CD4-positive, alpha-beta T cell (primary cell): Measurements from ENCODE around the gene TUBB6. TPM values are rescaled to one million over a fixed set of nuclear protein-coding genes. Genes with fewer than 3 reads are reported as not detected.

Source experiments
- ATAC-seq: fragments of 200-7000 bp; cut with Tn5 transposase; one replicate; pipeline ENCODE4 v1.10.0; 2022; ENCODE audit warnings: mild to moderate bottlenecking; ENCODE audit not compliant: poor library complexity
- CTCF ChIA-PET: fragments of 350-600 bp; sonication (Branson Sonifier 250); formaldehyde crosslinking; loops from one replicate; lab custom pipeline; 2021; ENCODE audit warnings: antibody characterized with exemption, inconsistent platforms; lab: Charles Lee
- POLR2A ChIA-PET: fragments of 350-600 bp; sonication (Branson Sonifier 250); formaldehyde crosslinking; loops from one replicate; lab custom pipeline; 2021; ENCODE audit warnings: antibody characterized with exemption, inconsistent platforms; lab: Charles Lee
- DNase-seq, 14 experiments: peaks; one replicate each; pipeline ENCODE4 v3.0.0-alpha.2; 2013 to 2020; ENCODE audit warnings: mixed read lengths in 2 of 14
- H3K27ac ChIP-seq, 2 donors: one replicate each; pipeline versions ENCODE4 v1.5.1 to v1.7.0; 2013; ENCODE audit warnings: low read length in 2 of 2, low read depth in 1 of 2, mild to moderate bottlenecking in 1 of 2
- H3K27me3 ChIP-seq, 2 experiments: 1 replicate in 1 of 2; 2 replicates in 1 of 2; pipeline versions ENCODE4 v1.6.1 to v1.7.0; 2013; ENCODE audit warnings: low read length in 2 of 2, control low read depth in 1 of 2, mild to moderate bottlenecking in 1 of 2, moderate library complexity in 1 of 2; ENCODE audit not compliant: insufficient read depth in 2 of 2, control insufficient read depth in 1 of 2
- H3K36me3 ChIP-seq: one replicate; pipeline ENCODE4 v1.6.1; 2013; ENCODE audit warnings: low read length, control low read depth; ENCODE audit not compliant: insufficient read depth
- H3K4me1 ChIP-seq: one replicate; pipeline ENCODE4 v1.6.1; 2013; ENCODE audit warnings: low read length, control low read depth; ENCODE audit not compliant: insufficient read depth
- H3K4me3 ChIP-seq: one replicate; pipeline ENCODE4 v1.5.1; 2013; ENCODE audit warnings: mild to moderate bottlenecking, low read length, moderate library complexity
- H3K9me3 ChIP-seq, 2 experiments: 1 replicate in 1 of 2; 2 replicates in 1 of 2; pipeline versions ENCODE4 v1.6.1 to v1.7.0; 2013; ENCODE audit warnings: low read length in 2 of 2, mild to moderate bottlenecking in 2 of 2, control low read depth in 1 of 2, moderate library complexity in 1 of 2; ENCODE audit not compliant: control insufficient read depth in 1 of 2, insufficient read depth in 1 of 2
- H3K27ac Mint-ChIP-seq: one replicate; pipeline ENCODE4 v1.8.0; 2020; ENCODE audit warnings: mixed read lengths
- H3K27me3 Mint-ChIP-seq: one replicate; pipeline ENCODE4 v1.8.0; 2021; ENCODE audit warnings: mixed read lengths
- H3K36me3 Mint-ChIP-seq: one replicate; pipeline ENCODE4 v1.8.0; 2021; ENCODE audit warnings: low read depth, mixed read lengths
- H3K4me1 Mint-ChIP-seq: one replicate; pipeline ENCODE4 v1.8.0; 2021; ENCODE audit warnings: low read depth, mixed read lengths
- H3K4me3 Mint-ChIP-seq: one replicate; pipeline ENCODE4 v1.8.0; 2020; ENCODE audit warnings: mild to moderate bottlenecking, mixed read lengths
- H3K9me3 Mint-ChIP-seq: one replicate; pipeline ENCODE4 v1.8.0; 2020; ENCODE audit warnings: mixed read lengths
- intact Hi-C, 2 experiments: fragments of 100-400 bp; cut with DNase I in 1 of 2; cut with micrococcal nuclease in 1 of 2; formaldehyde crosslinking; loops; one replicate each; pipeline versions ENCODE4 v1.15.1 to v1.9.0; 2023 to 2025; cut with DNase I, micrococcal nuclease
- total RNA-seq, 174 experiments: library from RNA in 2 of 174; stranded (reverse) in 2 of 174; gene quantifications; one replicate each; pipeline ENCODE4 v1.2.3 and lab custom pipeline; 2021 to 2026
- TF ChIP-seq, protein P1 (sequence below): fragments of 200-600 bp; IDR thresholded peaks from one replicate; pipeline ENCODE4 v1.8.0; 2022; ENCODE audit warnings: antibody characterized with exemption, mild to moderate bottlenecking

TUBB6 gene
- total RNA-seq, 2 experiments from 2014 or later: 0.88 to 0.98 TPM

GRCh38 chr18:12318857-12319256 is 10.8 kb downstream of the TUBB6 start:
- no peaks in the 10 kb centered on the region for H3K27me3 ChIP-seq
- no peak overlapping the region for H3K4me3 Mint-ChIP-seq
- CTCF ChIA-PET: interaction anchor here (1.2 kb wide), 1 partner anchor 10 kb away, joined by 3 read pairs; no protein-coding TSS in a partner anchor
- no peaks in the 10 kb centered on the region for H3K9me3 Mint-ChIP-seq
- no peak overlapping the region for H3K4me3 ChIP-seq
- TF ChIP-seq, protein P1, sequence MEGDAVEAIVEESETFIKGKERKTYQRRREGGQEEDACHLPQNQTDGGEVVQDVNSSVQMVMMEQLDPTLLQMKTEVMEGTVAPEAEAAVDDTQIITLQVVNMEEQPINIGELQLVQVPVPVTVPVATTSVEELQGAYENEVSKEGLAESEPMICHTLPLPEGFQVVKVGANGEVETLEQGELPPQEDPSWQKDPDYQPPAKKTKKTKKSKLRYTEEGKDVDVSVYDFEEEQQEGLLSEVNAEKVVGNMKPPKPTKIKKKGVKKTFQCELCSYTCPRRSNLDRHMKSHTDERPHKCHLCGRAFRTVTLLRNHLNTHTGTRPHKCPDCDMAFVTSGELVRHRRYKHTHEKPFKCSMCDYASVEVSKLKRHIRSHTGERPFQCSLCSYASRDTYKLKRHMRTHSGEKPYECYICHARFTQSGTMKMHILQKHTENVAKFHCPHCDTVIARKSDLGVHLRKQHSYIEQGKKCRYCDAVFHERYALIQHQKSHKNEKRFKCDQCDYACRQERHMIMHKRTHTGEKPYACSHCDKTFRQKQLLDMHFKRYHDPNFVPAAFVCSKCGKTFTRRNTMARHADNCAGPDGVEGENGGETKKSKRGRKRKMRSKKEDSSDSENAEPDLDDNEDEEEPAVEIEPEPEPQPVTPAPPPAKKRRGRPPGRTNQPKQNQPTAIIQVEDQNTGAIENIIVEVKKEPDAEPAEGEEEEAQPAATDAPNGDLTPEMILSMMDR: no peak
- intact Hi-C loops: no loop called here
- DNase-seq (no peak), ATAC-seq (no peak)
- POLR2A ChIA-PET: no interaction called here
- H3K27ac ChIP-seq: no peak overlapping the region
- no peaks in the 10 kb centered on the region for H3K36me3 ChIP-seq
- H3K36me3 Mint-ChIP-seq: peaks cover 11% of the 10 kb centered on the region
- H3K9me3 ChIP-seq: no peaks in the 10 kb centered on the region
- H3K27me3 Mint-ChIP-seq: no peaks in the 10 kb centered on the region
- no peaks in the 10 kb centered on the region for H3K4me1 Mint-ChIP-seq
- H3K27ac Mint-ChIP-seq: no peak overlapping the region
- no peaks in the 10 kb centered on the region for H3K4me1 ChIP-seq

- DNase-seq (no peak), ATAC-seq (no peak)
- H3K27me3 Mint-ChIP-seq: no peaks in the 10 kb centered on the region
- no peak overlapping the region for H3K27ac Mint-ChIP-seq
- Histone ChIP-seq H3K4me3 (no peak overlapping the region), H3K4me1 (no peaks in the 10 kb centered on the region), H3K27ac (no peak overlapping the region), H3K27me3 (no peaks in the 10 kb centered on the region), H3K9me3 (peaks cover 0 to 9% of the 10 kb centered on the region in 2 experiments), H3K36me3 (peaks cover 15% of the 10 kb centered on the region)
- H3K4me1 Mint-ChIP-seq: no peaks in the 10 kb centered on the region
- POLR2A ChIA-PET: no interaction called here
- CTCF ChIA-PET: interaction anchor here (0.6 kb wide), 1 partner anchor 1411 kb away, joined by 6 read pairs; no protein-coding TSS in a partner anchor
- TF ChIP-seq, protein P1: no peak
- intact Hi-C loops: no loop called here
- peaks cover 18% of the 10 kb centered on the region for H3K36me3 Mint-ChIP-seq
- no peaks in the 10 kb centered on the region for H3K9me3 Mint-ChIP-seq
- no peak overlapping the region for H3K4me3 Mint-ChIP-seq
Observed at GRCh38 chr18:12321333-12321732, 13.3 kb downstream of the TUBB6 start.

DNA sequence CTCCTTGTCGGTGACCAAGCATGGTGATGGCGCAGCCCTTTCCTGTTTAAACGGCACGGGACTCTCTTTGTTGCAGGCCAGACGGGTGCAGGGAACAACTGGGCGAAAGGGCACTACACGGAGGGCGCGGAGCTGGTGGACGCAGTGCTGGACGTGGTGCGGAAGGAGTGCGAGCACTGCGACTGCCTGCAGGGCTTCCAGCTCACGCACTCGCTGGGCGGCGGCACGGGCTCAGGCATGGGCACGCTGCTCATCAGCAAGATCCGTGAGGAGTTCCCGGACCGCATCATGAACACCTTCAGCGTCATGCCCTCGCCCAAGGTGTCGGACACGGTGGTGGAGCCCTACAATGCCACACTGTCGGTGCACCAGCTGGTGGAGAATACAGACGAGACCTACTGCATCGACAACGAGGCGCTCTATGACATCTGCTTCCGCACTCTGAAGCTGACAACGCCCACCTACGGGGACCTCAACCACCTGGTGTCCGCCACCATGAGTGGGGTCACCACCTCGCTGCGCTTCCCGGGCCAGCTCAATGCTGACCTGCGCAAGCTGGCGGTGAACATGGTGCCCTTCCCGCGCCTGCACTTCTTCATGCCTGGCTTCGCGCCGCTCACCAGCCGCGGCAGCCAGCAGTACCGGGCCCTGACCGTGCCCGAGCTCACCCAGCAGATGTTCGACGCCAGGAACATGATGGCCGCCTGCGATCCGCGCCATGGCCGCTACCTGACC is 17.1 kb downstream of the TUBB6 start:
- Mint-ChIP-seq H3K27me3 (no peaks in the 10 kb centered on the region), H3K36me3 (peaks cover 55% of the 10 kb centered on the region), H3K4me1 (no peaks in the 10 kb centered on the region), H3K9me3 (no peaks in the 10 kb centered on the region), H3K27ac (no peak overlapping the region), H3K4me3 (no peak overlapping the region)
- ATAC-seq (no peak), DNase-seq (no peak)
- TF ChIP-seq, protein P1: no peak
- no peaks in the 10 kb centered on the region for H3K27me3 ChIP-seq
- H3K4me3 ChIP-seq: no peak overlapping the region
- ChIA-PET CTCF (no interaction called here), POLR2A (no interaction called here)
- peaks cover 4% of the 10 kb centered on the region for H3K4me1 ChIP-seq
- no peak overlapping the region for H3K27ac ChIP-seq
- intact Hi-C loops: loop anchor here in 1 of 2 experiments (5.0 kb wide), 1 partner anchor 607 kb away; no protein-coding TSS in a partner anchor
- peaks cover 43% of the 10 kb centered on the region for H3K36me3 ChIP-seq
- peaks cover 0 to 9% of the 10 kb centered on the region in 2 experiments for H3K9me3 ChIP-seq
